Liver (tissue), 9 donors: ENCODE measurements around the gene QSOX1. TPM values are rescaled to one million over a fixed set of nuclear protein-coding genes. Genes with fewer than 3 reads are reported as not detected.

Experiments
- DNase-seq: peaks from one replicate; pipeline ENCODE4 v3.0.0-alpha.2; 2017; ENCODE audit warnings: low spot score
- H3K27ac ChIP-seq, 2 donors: one replicate each; pipeline ENCODE4 v1.7.0; 2013; ENCODE audit warnings: inconsistent platforms in 2 of 2, low read length in 2 of 2, control low read depth in 1 of 2, low read depth in 1 of 2, mild to moderate bottlenecking in 1 of 2
- H3K27me3 ChIP-seq, 4 donors: one replicate each; pipeline versions ENCODE4 v1.6.1 to v1.7.0; 2013; ENCODE audit warnings: low read length in 3 of 4, inconsistent platforms in 1 of 4, mild to moderate bottlenecking in 1 of 4, moderate library complexity in 1 of 4; ENCODE audit not compliant: control insufficient read depth in 4 of 4, insufficient read depth in 4 of 4
- H3K36me3 ChIP-seq, 4 donors: one replicate each; pipeline versions ENCODE4 v1.6.1 to v1.7.0; 2013; ENCODE audit warnings: low read length in 3 of 4, mild to moderate bottlenecking in 3 of 4, low read depth in 1 of 4, moderate library complexity in 1 of 4; ENCODE audit not compliant: control insufficient read depth in 4 of 4, insufficient read depth in 3 of 4
- H3K4me1 ChIP-seq, 4 donors: one replicate each; pipeline versions ENCODE4 v1.6.1 to v1.7.0; 2013; ENCODE audit warnings: low read length in 3 of 4, mild to moderate bottlenecking in 3 of 4, moderate library complexity in 1 of 4; ENCODE audit not compliant: control insufficient read depth in 4 of 4, insufficient read depth in 4 of 4
- H3K4me3 ChIP-seq, 3 donors: one replicate each; pipeline versions ENCODE4 v1.6.1 to v1.7.0; 2013; ENCODE audit warnings: low read length in 3 of 3, control low read depth in 1 of 3, low read depth in 1 of 3, mild to moderate bottlenecking in 1 of 3
- H3K9ac ChIP-seq, 2 donors: one replicate each; pipeline ENCODE4 v1.7.0; 2013; ENCODE audit warnings: low read length in 2 of 2, mild to moderate bottlenecking in 2 of 2, moderate library complexity in 2 of 2, control low read depth in 1 of 2, low read depth in 1 of 2
- H3K9me3 ChIP-seq, 4 donors: one replicate each; pipeline versions ENCODE4 v1.6.1 to v1.7.0; 2013; ENCODE audit warnings: low read length in 3 of 4; ENCODE audit not compliant: control insufficient read depth in 4 of 4
- GABPA ChIP-seq, 2 donors: IDR thresholded peaks in 1 of 2; conservative IDR thresholded peaks in 1 of 2; 2 replicates each; pipeline ENCODE4 v1.6.1; 2016; ENCODE audit warnings: antibody characterized with exemption in 2 of 2, mild to moderate bottlenecking in 1 of 2, moderate library complexity in 1 of 2
- HNF4A ChIP-seq, 2 donors: conservative IDR thresholded peaks; 2 replicates each; pipeline ENCODE4 v1.6.1; 2016; ENCODE audit warnings: antibody characterized with exemption in 2 of 2, mild to moderate bottlenecking in 2 of 2
- HNF4G ChIP-seq: IDR thresholded peaks from 2 replicates; pipeline ENCODE4 v1.6.1; 2016; ENCODE audit warnings: antibody characterized with exemption
- JUND ChIP-seq, 2 donors: IDR thresholded peaks; 2 replicates each; pipeline ENCODE4 v1.6.1; 2016; ENCODE audit warnings: antibody characterized with exemption in 2 of 2
- RXRA ChIP-seq, 2 donors: IDR thresholded peaks; 2 replicates each; pipeline ENCODE4 v1.6.1; 2017 to 2018; ENCODE audit warnings: antibody characterized with exemption in 2 of 2, mild to moderate bottlenecking in 1 of 2
- TAF1 ChIP-seq: conservative IDR thresholded peaks from 2 replicates; pipeline ENCODE4 v1.6.1; 2016; ENCODE audit warnings: antibody characterized with exemption, mild to moderate bottlenecking
- YY1 ChIP-seq: IDR thresholded peaks from 2 replicates; pipeline ENCODE4 v1.6.1; 2016; ENCODE audit warnings: antibody characterized with exemption, mild to moderate bottlenecking
- ZBTB33 ChIP-seq: IDR thresholded peaks from 2 replicates; pipeline ENCODE4 v1.6.1; 2016; ENCODE audit warnings: antibody characterized with exemption
- WGBS: extraction: QIAGEN DNeasy Blood & Tissue Kit; methylation state at CpG from one replicate; pipeline ENCODE4 v1.1.7; 2013; 5-methylcytosine and 5-hydroxymethylcytosine counted together
- polyA plus RNA-seq, 2 donors: library from polyadenylated mRNA; stranded (reverse) in 1 of 2; unstranded in 1 of 2; fragments of 200-250 nt in 1 of 2; fragments of >200 nt in 1 of 2; fragmentation: Nextera tagmentation in 1 of 2; extraction: Ambion mirVana in 1 of 2; gene quantifications; one replicate each; pipeline versions ENCODE4 v1.2.1 to v1.2.3, GENCODE V29; 2013 to 2015
- total RNA-seq, 2 donors: library from RNA; depleted of rRNA; stranded (reverse); fragments of >200 nt; gene quantifications; one replicate each; pipeline ENCODE4 v1.2.3, GENCODE V29; 2014
- TF ChIP-seq, protein P1 (sequence below): IDR thresholded peaks from 2 replicates; pipeline ENCODE4 v1.6.1; 2016; ENCODE audit warnings: antibody characterized with exemption, mild to moderate bottlenecking
- TF ChIP-seq, protein P2 (sequence below): IDR thresholded peaks from 2 replicates; pipeline ENCODE4 v1.6.1; 2016; ENCODE audit warnings: antibody characterized with exemption
- donor health status: healthy.
- donor health status: healthy.
- donor health status: healthy.
- donor health status: healthy.
- donor health status: healthy.

The QSOX1 gene
- total and polyA plus RNA-seq, 4 donors, result 14.3 to 49.2 (median 38.1) TPM

DNA sequence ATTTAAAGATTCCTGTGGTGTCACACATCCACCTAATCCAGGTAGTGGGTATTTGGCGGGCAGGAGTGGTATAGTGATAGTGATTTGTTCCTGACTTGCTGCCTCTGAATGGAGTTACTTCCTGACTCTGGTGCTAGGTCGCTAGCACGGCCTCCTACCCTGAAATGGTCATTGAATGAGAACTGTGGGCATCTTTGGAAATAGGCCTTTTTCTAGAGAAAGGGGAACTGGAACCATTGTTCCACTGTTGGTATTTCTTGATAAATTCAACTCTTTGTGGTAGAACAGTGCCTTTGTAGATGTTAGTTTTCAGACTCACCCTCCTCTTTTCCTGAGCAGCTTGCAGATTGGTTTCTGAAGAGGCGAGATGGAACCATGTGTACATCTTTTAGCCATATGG is 1.5 kb downstream of the QSOX1 start:
- DNase-seq, result no peak
- WGBS, result 85% methylated on average over 4 of the region's 4 CpGs
- Histone ChIP-seq H3K36me3 (no peaks in the 10 kb centered on the region), H3K9me3 (no peaks in the 10 kb centered on the region), H3K4me1 (peaks cover 12 to 41% (median 31%) of the 10 kb centered on the region in 4 donors), H3K9ac (no peak overlapping the region), H3K27me3 (peaks cover 0 to 3% (median 0%) of the 10 kb centered on the region in 4 donors), H3K27ac (no peak overlapping the region), H3K4me3 (peak overlapping the region in 1 of 3 donors; percentile 66)
- TF ChIP-seq GABPA (IDR thresholded peaks at IDR 0.05 in 1 of 2, conservative IDR thresholded peaks at IDR 0.05 in 1 of 2) (no peak), ZBTB33 (no peak), TAF1 (no peak)

- DNase-seq, result no peak
- H3K4me3 ChIP-seq, result no peak overlapping the region
- H3K4me1 ChIP-seq, result peaks cover 12 to 41% (median 31%) of the 10 kb centered on the region in 4 donors
- H3K27me3 ChIP-seq, result peaks cover 0 to 3% (median 0%) of the 10 kb centered on the region in 4 donors
- H3K36me3 ChIP-seq, result no peaks in the 10 kb centered on the region
- H3K9ac ChIP-seq, result no peak overlapping the region
- H3K27ac ChIP-seq, result no peak overlapping the region
- TF ChIP-seq, protein P1, sequence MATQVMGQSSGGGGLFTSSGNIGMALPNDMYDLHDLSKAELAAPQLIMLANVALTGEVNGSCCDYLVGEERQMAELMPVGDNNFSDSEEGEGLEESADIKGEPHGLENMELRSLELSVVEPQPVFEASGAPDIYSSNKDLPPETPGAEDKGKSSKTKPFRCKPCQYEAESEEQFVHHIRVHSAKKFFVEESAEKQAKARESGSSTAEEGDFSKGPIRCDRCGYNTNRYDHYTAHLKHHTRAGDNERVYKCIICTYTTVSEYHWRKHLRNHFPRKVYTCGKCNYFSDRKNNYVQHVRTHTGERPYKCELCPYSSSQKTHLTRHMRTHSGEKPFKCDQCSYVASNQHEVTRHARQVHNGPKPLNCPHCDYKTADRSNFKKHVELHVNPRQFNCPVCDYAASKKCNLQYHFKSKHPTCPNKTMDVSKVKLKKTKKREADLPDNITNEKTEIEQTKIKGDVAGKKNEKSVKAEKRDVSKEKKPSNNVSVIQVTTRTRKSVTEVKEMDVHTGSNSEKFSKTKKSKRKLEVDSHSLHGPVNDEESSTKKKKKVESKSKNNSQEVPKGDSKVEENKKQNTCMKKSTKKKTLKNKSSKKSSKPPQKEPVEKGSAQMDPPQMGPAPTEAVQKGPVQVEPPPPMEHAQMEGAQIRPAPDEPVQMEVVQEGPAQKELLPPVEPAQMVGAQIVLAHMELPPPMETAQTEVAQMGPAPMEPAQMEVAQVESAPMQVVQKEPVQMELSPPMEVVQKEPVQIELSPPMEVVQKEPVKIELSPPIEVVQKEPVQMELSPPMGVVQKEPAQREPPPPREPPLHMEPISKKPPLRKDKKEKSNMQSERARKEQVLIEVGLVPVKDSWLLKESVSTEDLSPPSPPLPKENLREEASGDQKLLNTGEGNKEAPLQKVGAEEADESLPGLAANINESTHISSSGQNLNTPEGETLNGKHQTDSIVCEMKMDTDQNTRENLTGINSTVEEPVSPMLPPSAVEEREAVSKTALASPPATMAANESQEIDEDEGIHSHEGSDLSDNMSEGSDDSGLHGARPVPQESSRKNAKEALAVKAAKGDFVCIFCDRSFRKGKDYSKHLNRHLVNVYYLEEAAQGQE, result no peak
- TF ChIP-seq HNF4A (conservative IDR thresholded peaks at IDR 0.05), result no peak
- TF ChIP-seq, protein P2, sequence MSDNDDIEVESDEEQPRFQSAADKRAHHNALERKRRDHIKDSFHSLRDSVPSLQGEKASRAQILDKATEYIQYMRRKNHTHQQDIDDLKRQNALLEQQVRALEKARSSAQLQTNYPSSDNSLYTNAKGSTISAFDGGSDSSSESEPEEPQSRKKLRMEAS, result no peak
- no peak for TF ChIP-seq YY1
- TF ChIP-seq HNF4G, result no peak
- no peaks in the 10 kb centered on the region for H3K9me3 ChIP-seq
- 57% methylated on average over 2 of the region's 2 CpGs for WGBS
Observed at GRCh38 chr1:180156631-180157091, 2.0 kb downstream of the QSOX1 start.

DNA sequence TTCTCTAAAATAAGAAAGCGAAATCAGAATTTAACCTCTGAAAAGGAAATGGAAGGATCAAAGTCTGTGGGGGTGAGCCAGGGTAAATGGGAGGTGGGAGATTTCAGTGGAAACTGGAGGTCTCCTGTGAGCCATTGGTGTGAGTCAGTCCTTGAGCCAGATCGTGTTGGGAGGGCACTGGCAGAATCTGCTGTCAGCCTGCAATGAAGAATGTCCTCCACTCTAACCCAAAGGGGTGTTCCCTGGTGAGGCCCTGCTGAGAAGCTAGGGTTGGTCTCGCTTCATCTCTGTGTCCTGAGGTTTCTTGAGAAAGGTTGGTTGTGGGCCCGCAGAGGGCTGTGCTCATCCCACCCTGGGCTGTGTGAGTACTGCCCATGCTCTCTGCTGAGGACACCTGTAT is 2.4 kb downstream of the QSOX1 start:
- DNase-seq, result no peak
- TF ChIP-seq JUND (IDR thresholded peaks at IDR 0.05) (no peak), RXRA (IDR thresholded peaks at IDR 0.05) (no peak)
- peaks cover 12 to 41% (median 31%) of the 10 kb centered on the region in 4 donors for H3K4me1 ChIP-seq

More for the DNA sequence above, 2.4 kb downstream of the QSOX1 start:
- Histone ChIP-seq H3K9ac (peak overlapping the region in 1 of 2 donors; percentile 6), H3K4me3 (no peak overlapping the region), H3K36me3 (no peaks in the 10 kb centered on the region), H3K27me3 (peaks cover 0 to 3% (median 0%) of the 10 kb centered on the region in 4 donors), H3K27ac (peak overlapping the region; percentile 58 to 63), H3K9me3 (no peaks in the 10 kb centered on the region)
- 57% methylated on average over 4 of the region's 4 CpGs for WGBS
